Muscle of leg (tissue), 11 donors: ENCODE results near the gene CREB3L1. TPM values are rescaled to one million over a fixed set of nuclear protein-coding genes. Genes with fewer than 3 reads are reported as not detected.

ENCODE experiments used
- DNase-seq: peaks from one replicate; pipeline ENCODE4 v3.0.0; 2013
- H3K27ac ChIP-seq: one replicate; pipeline ENCODE4 v1.5.1; 2013; ENCODE audit warnings: mild to moderate bottlenecking, low read length, control low read depth
- H3K27me3 ChIP-seq: one replicate; pipeline ENCODE4 v1.6.1; 2013; ENCODE audit warnings: low read length; ENCODE audit not compliant: control insufficient read depth, insufficient read depth
- H3K36me3 ChIP-seq: one replicate; pipeline ENCODE4 v1.6.1; 2013; ENCODE audit warnings: low read length; ENCODE audit not compliant: control insufficient read depth, insufficient read depth
- H3K4me1 ChIP-seq: one replicate; pipeline ENCODE4 v1.6.1; 2013; ENCODE audit warnings: low read length; ENCODE audit not compliant: control insufficient read depth, insufficient read depth
- H3K4me3 ChIP-seq: one replicate; pipeline ENCODE4 v1.5.1; 2013; ENCODE audit warnings: low read length, control low read depth
- H3K9me3 ChIP-seq: replicated peaks from 2 replicates; pipeline ENCODE4 v1.6.1; 2013; ENCODE audit warnings: low read depth, low read length; ENCODE audit not compliant: control insufficient read depth
- WGBS: methylation state at CpG from one replicate; pipeline ENCODE4 v1.1.5; 2013; ENCODE audit warnings: missing lambda C conversion rate; ENCODE audit not compliant: insufficient coverage; 5-methylcytosine and 5-hydroxymethylcytosine counted together
- polyA plus RNA-seq, 8 donors: library from polyadenylated mRNA; unstranded; fragments of 120-200 nt; gene quantifications; one replicate each; pipeline versions ENCODE4 v1.2.1 to v1.2.3, GENCODE V29; 2013; ENCODE audit warnings: inconsistent platforms in 1 of 8, low replicate concordance in 1 of 8; ENCODE audit not compliant: insufficient read length in 8 of 8, insufficient read depth in 1 of 8
- total RNA-seq: library from RNA; stranded (reverse); fragments of 120-200 nt; gene quantifications from one replicate; pipeline ENCODE4 v1.2.4, GENCODE V29; 2013

CREB3L1 gene
- total and polyA plus RNA-seq, 9 donors, result 14.2 to 70.7 (median 43.8) TPM

- WGBS, result 15% methylated on average over 4 of the region's 5 CpGs
- no peak overlapping the region for H3K4me3 ChIP-seq
- no peaks in the 10 kb centered on the region for H3K36me3 ChIP-seq
- H3K9me3 ChIP-seq, result no peaks in the 10 kb centered on the region
- H3K27me3 ChIP-seq, result no peaks in the 10 kb centered on the region
- H3K4me1 ChIP-seq, result peaks cover 45% of the 10 kb centered on the region
- peak; percentile 86 for DNase-seq
- peak overlapping the region; percentile 78 for H3K27ac ChIP-seq
Measured at GRCh38 chr11:46342239-46342638, 64.8 kb downstream of the CREB3L1 start.

GRCh38 chr11:46343520-46343919 is 66.1 kb downstream of the CREB3L1 start:
- peaks cover 52% of the 10 kb centered on the region for H3K4me1 ChIP-seq
- WGBS, result 49% methylated on average over 2 of the region's 3 CpGs
- H3K27ac ChIP-seq, result no peak overlapping the region
- no peaks in the 10 kb centered on the region for H3K36me3 ChIP-seq
- H3K27me3 ChIP-seq, result no peaks in the 10 kb centered on the region
- DNase-seq, result no peak
- H3K9me3 ChIP-seq, result no peaks in the 10 kb centered on the region
- H3K4me3 ChIP-seq, result no peak overlapping the region

GRCh38 chr11:46345131-46345597 is 67.7 kb downstream of the CREB3L1 start:
- Histone ChIP-seq H3K27ac (peak overlapping the region; percentile 69), H3K9me3 (no peaks in the 10 kb centered on the region), H3K4me3 (peak overlapping the region; percentile 43), H3K36me3 (peaks cover 11% of the 10 kb centered on the region), H3K27me3 (no peaks in the 10 kb centered on the region), H3K4me1 (peaks cover 44% of the 10 kb centered on the region)
- DNase-seq, result peak; percentile 62
- WGBS, result 47% methylated on average over 18 of the region's 20 CpGs

- DNase-seq, result no peak
- 75% methylated on average over 8 of the region's 10 CpGs for WGBS
- Histone ChIP-seq H3K9me3 (no peaks in the 10 kb centered on the region), H3K27ac (peak overlapping the region; percentile 69), H3K27me3 (no peaks in the 10 kb centered on the region), H3K4me3 (peak overlapping the region; percentile 43), H3K36me3 (peaks cover 11% of the 10 kb centered on the region), H3K4me1 (peaks cover 41% of the 10 kb centered on the region)
Measured at GRCh38 chr11:46345881-46346484, 68.5 kb downstream of the CREB3L1 start.

DNA sequence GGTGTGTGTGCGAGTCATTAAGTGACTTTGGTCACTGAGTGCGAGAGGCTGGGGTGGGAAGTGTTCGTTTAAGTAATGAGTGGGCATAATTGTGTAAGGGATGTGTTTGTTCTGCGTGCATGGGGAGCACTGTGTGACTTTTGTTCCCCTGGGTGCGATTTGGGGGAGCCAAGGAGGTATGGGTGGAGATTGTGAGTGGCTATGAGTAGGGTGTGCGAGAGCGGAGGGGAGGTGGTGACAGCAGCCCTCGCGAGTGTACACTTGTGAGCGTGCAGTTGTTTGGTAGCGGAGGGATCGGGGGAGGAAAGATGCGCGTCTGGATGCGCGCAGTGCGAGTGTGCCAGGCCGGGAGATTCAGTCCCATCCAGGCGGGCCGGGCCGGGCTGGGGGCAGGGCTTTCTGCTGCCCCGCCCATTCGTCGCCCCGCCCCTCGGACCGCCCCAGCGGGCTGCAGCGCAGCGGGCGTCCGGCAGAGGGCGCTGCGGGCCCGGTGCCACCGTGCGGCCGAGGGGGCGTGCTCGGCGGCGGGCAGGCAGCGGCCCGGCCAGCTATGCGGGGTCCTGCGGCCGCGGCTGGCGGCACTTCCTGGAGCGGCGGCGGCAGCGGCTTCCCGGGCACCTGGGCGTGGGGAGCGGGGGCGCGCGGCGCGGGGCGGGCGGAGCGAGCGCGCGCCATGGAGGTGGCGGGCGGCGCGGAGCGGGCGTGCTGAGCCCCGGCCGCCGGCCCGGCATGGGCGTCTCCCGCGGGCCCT is 69.6 kb downstream of the CREB3L1 start, which contains the start of gene DGKZ:
Gene DGKZ, plus strand, starts transcription at position 578 of the 751 bp plus-strand sequence. CDS start 197 bp downstream, outside the sequence.
- peak; percentile 88 for DNase-seq
- no peaks in the 10 kb centered on the region for H3K27me3 ChIP-seq
- 10% methylated on average over 80 of the region's 80 CpGs for WGBS
- no peaks in the 10 kb centered on the region for H3K9me3 ChIP-seq
- H3K4me3 ChIP-seq, result peak within 1 kb of the TSS; percentile 82
- H3K36me3 ChIP-seq, result peaks cover 11% of the 10 kb centered on the region
- H3K4me1 ChIP-seq, result peaks cover 42% of the 10 kb centered on the region
- H3K27ac ChIP-seq, result peak within 1 kb of the TSS; percentile 13

DNA sequence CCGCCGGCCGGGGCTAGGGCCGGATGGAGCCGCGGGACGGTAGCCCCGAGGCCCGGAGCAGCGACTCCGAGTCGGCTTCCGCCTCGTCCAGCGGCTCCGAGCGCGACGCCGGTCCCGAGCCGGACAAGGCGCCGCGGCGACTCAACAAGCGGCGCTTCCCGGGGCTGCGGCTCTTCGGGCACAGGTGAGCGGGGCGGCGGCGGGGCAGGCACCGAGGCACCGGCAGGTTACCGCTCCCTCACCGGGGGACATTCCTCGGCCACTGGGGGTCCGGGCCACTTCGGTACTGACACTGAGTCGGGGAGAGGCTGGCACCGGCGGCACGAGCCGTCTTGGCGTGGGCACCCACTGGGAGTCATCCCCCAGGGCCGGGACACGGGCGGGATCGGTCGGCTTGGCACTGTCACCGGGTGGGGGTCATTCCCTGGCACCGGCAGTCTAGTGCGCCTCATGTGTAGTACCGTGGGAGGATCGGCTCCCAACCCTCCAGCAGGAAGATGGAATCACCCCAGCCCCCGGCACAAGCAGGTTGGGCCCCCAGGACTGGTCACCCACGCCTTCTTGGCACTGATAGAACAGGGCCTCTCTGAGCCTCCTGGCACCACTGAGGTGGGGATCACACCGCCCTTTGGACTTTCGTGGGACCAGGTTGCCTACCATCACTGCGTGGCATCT is 70.3 kb downstream of the CREB3L1 start:
- WGBS, result 8% methylated on average over 60 of the region's 63 CpGs
- Histone ChIP-seq H3K9me3 (no peaks in the 10 kb centered on the region), H3K27me3 (no peaks in the 10 kb centered on the region), H3K27ac (peak overlapping the region; percentile 13), H3K4me1 (peaks cover 42% of the 10 kb centered on the region), H3K4me3 (peak overlapping the region; percentile 82), H3K36me3 (peaks cover 15% of the 10 kb centered on the region)
- DNase-seq, result no peak

DNA sequence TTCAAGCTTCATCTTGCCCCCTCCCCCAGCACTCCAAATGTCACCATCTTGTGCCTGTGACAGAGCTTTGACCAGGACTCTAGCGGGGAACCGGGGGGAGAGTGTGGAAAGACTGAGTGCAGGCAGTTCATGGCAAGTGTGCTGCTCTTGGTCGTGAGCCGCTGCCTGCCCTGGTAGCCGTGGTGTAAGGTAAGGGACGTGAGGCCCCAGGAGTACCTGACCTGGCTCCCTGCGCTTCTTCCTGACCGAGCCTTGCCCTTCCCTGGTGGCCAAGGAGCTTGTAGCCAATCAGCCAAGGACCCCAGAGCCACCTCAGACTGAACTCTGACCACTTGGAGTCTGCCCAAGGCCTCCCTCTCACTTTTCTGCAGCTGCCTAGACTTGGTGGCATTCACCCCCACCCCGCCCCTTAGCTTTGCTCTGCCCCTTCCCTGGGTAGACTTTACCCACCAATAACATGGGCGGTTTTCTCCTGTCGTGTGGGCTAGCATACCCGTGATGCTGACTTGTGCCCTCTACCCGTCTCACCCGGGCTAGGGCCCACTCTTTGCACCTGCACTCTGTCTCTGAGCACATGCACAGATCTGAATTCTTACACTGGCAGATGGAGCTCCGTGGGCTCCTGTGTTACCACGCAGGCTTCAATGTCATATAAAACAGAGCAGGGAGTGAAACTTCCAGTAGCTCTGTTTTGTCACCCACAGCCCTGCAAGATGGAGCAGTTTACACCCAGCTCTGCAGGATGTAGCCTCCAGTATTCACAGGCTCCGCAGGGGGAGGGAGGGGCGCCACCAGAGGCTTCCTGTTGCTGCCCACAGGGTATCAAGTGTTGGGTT is 71.3 kb downstream of the CREB3L1 start:
- Histone ChIP-seq H3K36me3 (peaks cover 21% of the 10 kb centered on the region), H3K4me1 (peaks cover 45% of the 10 kb centered on the region), H3K27ac (no peak overlapping the region), H3K27me3 (no peaks in the 10 kb centered on the region), H3K9me3 (no peaks in the 10 kb centered on the region), H3K4me3 (peak overlapping the region; percentile 82)
- 56% methylated on average over 16 of the region's 18 CpGs for WGBS
- DNase-seq, result no peak

DNA sequence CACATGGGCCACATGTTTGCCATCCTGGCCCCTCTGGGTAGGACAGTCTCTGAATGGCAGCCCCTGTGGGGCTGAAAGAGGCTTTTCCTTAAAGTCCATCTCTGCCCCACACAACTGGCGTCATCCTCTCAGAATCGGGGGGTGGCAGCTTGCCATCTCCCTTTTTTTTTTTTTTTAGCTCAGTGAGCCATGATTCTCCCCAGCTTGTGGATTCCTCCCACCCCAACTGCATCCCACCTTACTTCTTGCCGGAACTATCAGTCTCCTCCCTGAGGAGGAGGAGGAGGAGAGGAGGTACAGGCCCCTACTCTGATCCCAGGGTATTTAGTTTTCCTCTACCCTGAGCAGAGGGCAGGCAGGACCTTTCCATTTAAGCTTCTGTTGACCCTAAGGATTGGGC is 73.2 kb downstream of the CREB3L1 start:
- H3K27me3 ChIP-seq, result no peaks in the 10 kb centered on the region
- peaks cover 23% of the 10 kb centered on the region for H3K36me3 ChIP-seq
- no peaks in the 10 kb centered on the region for H3K9me3 ChIP-seq
- H3K4me1 ChIP-seq, result peaks cover 46% of the 10 kb centered on the region
- WGBS, result 80% methylated on average over 1 of the region's 3 CpGs
- no peak for DNase-seq
- H3K4me3 ChIP-seq, result no peak overlapping the region
- no peak overlapping the region for H3K27ac ChIP-seq

DNA sequence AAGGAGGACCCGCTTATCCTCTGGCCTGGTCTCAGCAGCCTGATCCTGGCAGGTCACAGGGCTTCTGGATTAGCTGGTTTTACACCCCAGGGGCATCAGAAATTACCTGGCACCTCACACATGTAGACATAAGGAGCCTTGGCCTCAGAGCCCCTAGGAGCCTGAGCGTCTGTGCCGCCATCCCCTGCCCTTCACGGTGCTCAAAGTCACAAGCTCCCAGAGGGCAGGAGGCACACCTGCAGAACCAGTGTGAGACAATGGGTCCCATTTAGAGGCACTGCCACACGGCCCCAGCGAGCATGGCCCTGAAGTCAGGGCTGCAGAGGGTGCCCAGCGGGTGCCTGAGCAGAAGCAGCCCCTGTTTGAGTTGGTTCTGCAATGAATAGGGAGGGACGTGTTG is 73.7 kb downstream of the CREB3L1 start:
- Histone ChIP-seq H3K4me3 (no peak overlapping the region), H3K9me3 (no peaks in the 10 kb centered on the region), H3K4me1 (peaks cover 48% of the 10 kb centered on the region), H3K27me3 (no peaks in the 10 kb centered on the region), H3K36me3 (peaks cover 25% of the 10 kb centered on the region), H3K27ac (no peak overlapping the region)
- WGBS, result 74% methylated on average over 8 of the region's 8 CpGs
- DNase-seq, result no peak
